Measurements from ENCODE around the gene MYH14. TPM values are rescaled to one million over a fixed set of nuclear protein-coding genes. Genes with fewer than 3 reads are reported as not detected.

Gene MYH14
- total and polyA plus RNA-seq, 2 of the 13 experiments (the other 11 are each of a cell fraction or from before 2014, with no cell fraction given), result 5.5 to 5.8 TPM

- no peak for DNase-seq (ENCODE audit: low spot score)
- Histone ChIP-seq H4K20me1 (ENCODE audit: insufficient read depth, low read length) (no peaks in the 10 kb centered on the region), H3K9me3 (ENCODE audit: low read length) (no peaks in the 10 kb centered on the region), H3K79me2 (ENCODE audit: insufficient read depth, low read length) (no peaks in the 10 kb centered on the region), H3K36me3 (replicated peaks in 1 of 2; ENCODE audit: control insufficient read depth in 1 of 2, insufficient read depth in 2 of 2, low read length in 2 of 2) (peaks cover 0 to 2% of the 10 kb centered on the region in 2 experiments; a peak in 3 of 5 replicates), H3K27me3 (ENCODE audit: control insufficient read depth in 1 of 2, insufficient read depth in 2 of 2, low read length in 2 of 2) (no peaks in the 10 kb centered on the region), H3K4me2 (ENCODE audit: low read depth, low read length) (no peak overlapping the region), H3K27ac (ENCODE audit: extremely low read length, insufficient read depth, low read length) (no peak overlapping the region), H3K4me1 (ENCODE audit: insufficient read depth, low read length) (peaks cover 12% of the 10 kb centered on the region), H2AFZ (ENCODE audit: low read length) (no peak overlapping the region), H3K4me3 (replicated peaks in 1 of 3; ENCODE audit: insufficient read depth in 1 of 3, low read depth in 2 of 3, low read length in 3 of 3) (no peak overlapping the region), H3K9ac (ENCODE audit: insufficient read depth, low read depth, low read length) (no peak overlapping the region)
- ChIA-PET CTCF (ENCODE audit: low intra/inter-chr PET ratio, low total read pairs) (no interaction called here), POLR2A (no interaction called here)
- in situ Hi-C loops (cut with HindIII; ENCODE audit: extremely low pct_ligation_motif_present, low pct_unique_long_range_greater_than_20kb), result no loop called here
- ATAC-seq, result no peak
- no TSS peak for BruUV-seq (replicated peaks)
- intact Hi-C loops (cut with micrococcal nuclease; ENCODE audit: unreplicated experiment), result no loop called here
- 90% methylated on average over 13 of the region's 13 CpGs for WGBS (ENCODE audit: low lambda C conversion rate)
- no peak for FAIRE-seq
- no peak for TF ChIP-seq ZNF3 (CRISPR knock-in tag; IDR thresholded peaks at IDR 0.05)
- TF ChIP-seq HNRNPH1 (optimal IDR thresholded peaks at IDR 0.05; ENCODE audit: low read depth, low read length), result no peak
- TF ChIP-seq FOXO1 (CRISPR knock-in tag; IDR thresholded peaks at IDR 0.05), result no peak
- no peak for TF ChIP-seq ZNF329 (CRISPR knock-in tag; IDR thresholded peaks at IDR 0.05; ENCODE audit: low read depth)
- TF ChIP-seq ZNF782 (CRISPR knock-in tag; IDR thresholded peaks at IDR 0.05; ENCODE audit: borderline replicate concordance), result no peak
- TF ChIP-seq JUND (CRISPR knock-in tag; IDR thresholded peaks at IDR 0.05), result no peak
- TF ChIP-seq ZBTB7B (CRISPR knock-in tag; IDR thresholded peaks at IDR 0.05), result no peak
- no peak for TF ChIP-seq USF2 (IDR thresholded peaks at IDR 0.05; ENCODE audit: low read depth, low read length)
- TF ChIP-seq USF2 (CRISPR knock-in tag; IDR thresholded peaks at IDR 0.05; ENCODE audit: borderline replicate concordance), result no peak
- TF ChIP-seq ZNF761 (CRISPR knock-in tag; conservative IDR thresholded peaks at IDR 0.05), result no peak
- TF ChIP-seq MAF1 (CRISPR knock-in tag; IDR thresholded peaks at IDR 0.05; ENCODE audit: borderline replicate concordance), result no peak
- no peak for TF ChIP-seq ZNF589 (CRISPR knock-in tag; conservative IDR thresholded peaks at IDR 0.05)
Observed at GRCh38 chr19:50268041-50268440, 64.6 kb downstream of the MYH14 start.
